Activated naive CD8-positive, alpha-beta T cell treated with anti-CD3 and anti-CD28 coated beads for 36 hours (primary cell): ENCODE data around the gene GFER. TPM values are rescaled to one million over a fixed set of nuclear protein-coding genes. Genes with fewer than 3 reads are reported as not detected.
"Not testable (repeated sequence)": the region's sequence is repeated elsewhere in the genome, so short reads cannot be mapped to it uniquely, and the experiment has no call there.

Source experiments
- DNase-seq: peaks from one replicate; pipeline ENCODE4 v3.0.0; 2021
- H3K27ac Mint-ChIP-seq: one replicate; pipeline ENCODE4 v1.8.0; 2022; ENCODE audit warnings: mild to moderate bottlenecking, moderate library complexity, mixed read lengths
- H3K27me3 Mint-ChIP-seq: one replicate; pipeline ENCODE4 v1.8.0; 2022; ENCODE audit warnings: mild to moderate bottlenecking, mixed read lengths
- H3K36me3 Mint-ChIP-seq: one replicate; pipeline ENCODE4 v1.8.0; 2021; ENCODE audit warnings: mild to moderate bottlenecking, mixed read lengths
- H3K4me1 Mint-ChIP-seq: one replicate; pipeline ENCODE4 v1.8.0; 2021; ENCODE audit warnings: mixed read lengths
- H3K4me3 Mint-ChIP-seq: one replicate; pipeline ENCODE4 v1.8.0; 2022; ENCODE audit warnings: mild to moderate bottlenecking, moderate library complexity, mixed read lengths
- H3K9me3 Mint-ChIP-seq: one replicate; pipeline ENCODE4 v1.8.0; 2022; ENCODE audit warnings: mixed read lengths
- total RNA-seq, 2 experiments: library from RNA; stranded (reverse); gene quantifications; one replicate each; pipeline ENCODE4 v1.2.3, GENCODE V29; 2021

The GFER gene
- total RNA-seq, 2 experiments from 2014 or later: 27.3 to 29.5 TPM

DNA sequence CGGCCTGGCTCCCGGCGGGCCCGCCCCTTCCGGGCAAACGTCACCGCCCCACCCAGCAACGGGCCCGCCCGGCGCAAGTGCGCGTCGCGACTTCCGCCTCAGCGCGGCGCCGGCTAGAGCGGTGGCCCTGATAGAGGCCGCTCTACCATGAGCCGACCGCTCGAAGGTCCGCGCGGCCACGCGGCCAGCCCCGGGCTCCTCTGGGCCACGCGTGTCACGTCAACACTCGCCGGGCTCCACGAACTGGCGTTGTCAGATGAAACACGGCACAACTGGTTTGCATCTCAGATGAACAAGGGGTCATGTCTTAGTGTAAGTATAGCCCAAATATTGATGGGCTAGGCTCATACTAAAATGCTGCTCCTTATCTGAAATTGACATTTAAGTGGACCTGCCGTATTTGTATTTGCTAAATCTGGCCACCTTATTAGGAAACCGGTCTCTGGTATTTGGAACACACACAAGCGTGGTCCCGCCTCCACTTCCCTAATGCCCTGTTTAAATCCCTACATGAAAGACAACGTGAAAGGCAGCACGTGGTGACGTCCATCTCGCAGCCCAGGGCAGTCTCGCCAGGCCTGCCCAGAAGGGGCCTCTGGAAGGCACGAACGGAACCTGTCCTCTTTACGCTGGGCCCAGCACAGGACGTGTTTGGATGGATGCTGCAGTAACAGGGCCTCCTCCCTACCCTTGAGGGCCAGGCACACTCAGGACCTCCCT, 26.0 kb downstream of the GFER start, which contains the start of gene ZNF598:
TSS of gene ZNF598 (minus strand) at position 31 of the 720 bp plus-strand sequence.
- H3K4me1 Mint-ChIP-seq: peaks cover 24% of the 10 kb centered on the region
- peak within 1 kb of the TSS; percentile 94 for H3K4me3 Mint-ChIP-seq
- no peaks in the 10 kb centered on the region for H3K9me3 Mint-ChIP-seq
- DNase-seq: peak; percentile 88
- H3K27me3 Mint-ChIP-seq: no peaks in the 10 kb centered on the region
- peak within 1 kb of the TSS; percentile 93 for H3K27ac Mint-ChIP-seq
- peaks cover 34% of the 10 kb centered on the region for H3K36me3 Mint-ChIP-seq

GRCh38 chr16:2011726-2012125, 27.7 kb downstream of the GFER start:
- peaks cover 24% of the 10 kb centered on the region for H3K36me3 Mint-ChIP-seq
- not testable (repeated sequence) for H3K4me3 Mint-ChIP-seq, H3K27ac Mint-ChIP-seq, DNase-seq, H3K9me3 Mint-ChIP-seq, H3K27me3 Mint-ChIP-seq
- peaks cover 17% of the 10 kb centered on the region for H3K4me1 Mint-ChIP-seq

- peaks cover 7% of the 10 kb centered on the region for H3K4me1 Mint-ChIP-seq
- peaks cover 8% of the 10 kb centered on the region for H3K36me3 Mint-ChIP-seq
- peaks cover 4% of the 10 kb centered on the region for H3K27me3 Mint-ChIP-seq
- H3K4me3 Mint-ChIP-seq: no peak overlapping the region
- DNase-seq: no peak
- H3K9me3 Mint-ChIP-seq: no peaks in the 10 kb centered on the region
- no peak overlapping the region for H3K27ac Mint-ChIP-seq
These were observed 29.5 kb downstream of the GFER start for GRCh38 chr16:2013527-2013926.

DNA sequence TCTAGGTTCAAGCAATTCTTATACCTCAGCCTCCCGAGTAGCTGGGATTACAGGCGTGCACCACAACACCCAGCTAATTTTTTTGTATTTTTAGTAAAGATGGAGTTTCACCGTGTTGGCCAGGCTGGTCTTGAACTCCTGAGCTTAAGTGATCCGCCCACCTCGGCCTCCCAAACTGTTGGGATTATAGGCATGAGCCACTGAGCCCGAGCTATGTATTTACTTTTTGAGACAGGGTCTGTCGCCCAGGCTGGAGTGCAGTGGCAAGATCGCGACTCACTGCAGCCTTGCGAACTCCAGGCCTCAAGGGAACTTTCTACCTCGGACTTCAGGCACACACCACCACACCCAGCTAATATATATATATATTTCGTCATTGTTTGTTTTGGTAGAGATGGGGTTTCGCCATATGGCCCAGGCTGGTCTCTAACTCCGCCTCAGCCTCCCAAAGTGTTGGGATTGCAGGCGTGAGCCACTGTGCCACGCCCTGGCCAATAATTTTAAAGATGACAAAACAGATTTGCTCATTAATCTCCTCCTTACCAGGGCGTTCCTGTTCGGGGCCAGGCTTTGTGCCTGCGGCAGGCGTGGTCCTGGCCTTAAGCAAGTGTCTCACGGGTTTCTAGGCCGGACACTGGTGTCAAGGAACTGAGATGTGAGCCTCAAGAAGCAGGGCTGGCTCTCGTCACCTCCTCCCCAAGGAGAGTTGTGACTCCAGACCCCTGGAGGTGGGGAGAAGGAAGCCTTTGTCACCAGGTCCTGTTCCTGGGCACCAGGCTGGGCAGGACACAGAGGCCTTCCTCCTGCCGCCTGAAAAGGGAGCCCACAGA, 31.3 kb downstream of the GFER start:
- Mint-ChIP-seq H3K27ac (no peak overlapping the region), H3K27me3 (peaks cover 13% of the 10 kb centered on the region)
- no peak for DNase-seq

GRCh38 chr16:2015947-2016208, 31.9 kb downstream of the GFER start:
- H3K36me3 Mint-ChIP-seq: peaks cover 2% of the 10 kb centered on the region
- H3K9me3 Mint-ChIP-seq: no peaks in the 10 kb centered on the region
- peaks cover 4% of the 10 kb centered on the region for H3K4me1 Mint-ChIP-seq
- peaks cover 18% of the 10 kb centered on the region for H3K27me3 Mint-ChIP-seq
- no peak for DNase-seq
- H3K27ac Mint-ChIP-seq: no peak overlapping the region
- H3K4me3 Mint-ChIP-seq: no peak overlapping the region

More for the DNA sequence above, 31.3 kb downstream of the GFER start:
- no peaks in the 10 kb centered on the region for H3K9me3 Mint-ChIP-seq
- peaks cover under 1% of the 10 kb centered on the region for H3K4me1 Mint-ChIP-seq
- no peak overlapping the region for H3K4me3 Mint-ChIP-seq
- peaks cover 2% of the 10 kb centered on the region for H3K36me3 Mint-ChIP-seq

DNA sequence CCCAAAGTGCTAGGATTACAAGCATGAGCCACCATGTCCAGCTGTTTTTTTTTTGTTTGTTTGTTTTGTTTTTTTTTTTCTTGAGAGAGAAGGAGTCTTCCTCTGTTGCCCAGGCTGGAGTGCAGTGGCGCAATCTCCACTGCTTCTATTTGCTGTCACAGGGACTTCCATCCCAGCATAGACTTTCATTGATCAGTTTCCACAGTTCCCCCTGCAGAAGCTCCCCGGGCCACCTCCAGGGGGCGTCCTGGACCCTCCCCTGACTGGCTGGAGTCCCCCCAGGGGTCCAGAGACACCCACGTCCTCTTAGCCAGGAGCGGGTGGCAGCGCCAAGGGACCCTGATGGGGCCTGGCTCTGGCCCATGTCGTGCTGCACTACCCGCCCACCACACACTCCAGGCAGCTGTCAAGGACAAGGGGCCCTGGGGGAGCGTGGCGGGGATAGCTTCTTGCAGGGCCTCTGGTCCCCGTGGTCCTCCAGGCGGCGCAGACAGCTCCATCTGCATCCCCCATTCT, 32.5 kb downstream of the GFER start:
- peaks cover 2% of the 10 kb centered on the region for H3K36me3 Mint-ChIP-seq
- no peak for DNase-seq
- peaks cover 5% of the 10 kb centered on the region for H3K4me1 Mint-ChIP-seq
- peaks cover 24% of the 10 kb centered on the region for H3K27me3 Mint-ChIP-seq
- no peak overlapping the region for H3K4me3 Mint-ChIP-seq
- no peaks in the 10 kb centered on the region for H3K9me3 Mint-ChIP-seq
- no peak overlapping the region for H3K27ac Mint-ChIP-seq

DNA sequence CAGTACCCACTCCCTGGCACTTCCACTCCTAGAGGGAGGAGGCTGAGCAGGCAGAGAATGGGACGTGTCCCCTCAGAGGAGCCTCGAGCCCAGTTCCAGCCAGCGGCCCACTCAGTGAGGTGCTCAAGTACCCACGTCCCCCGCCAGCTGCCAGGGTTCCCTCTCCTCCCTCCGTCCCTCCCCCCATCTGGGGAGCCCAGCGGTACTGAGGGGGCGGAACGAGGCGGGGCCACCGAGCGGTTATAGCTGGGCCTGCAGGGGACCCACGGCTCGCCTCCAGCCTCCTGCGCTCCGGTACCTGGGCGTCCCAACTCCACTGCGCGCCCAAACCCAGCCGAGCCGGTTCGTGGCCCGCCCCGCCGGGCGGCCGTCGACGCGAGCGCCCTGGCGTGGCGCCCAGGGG, 35.5 kb downstream of the GFER start, which contains the start of gene NPW:
TSS of gene NPW (plus strand) at position 268 of the 403 bp plus-strand sequence.
- Mint-ChIP-seq H3K27ac (no peak within 1 kb of the TSS), H3K36me3 (peaks cover 4% of the 10 kb centered on the region), H3K9me3 (no peaks in the 10 kb centered on the region), H3K27me3 (peaks cover 41% of the 10 kb centered on the region), H3K4me1 (peaks cover 14% of the 10 kb centered on the region), H3K4me3 (peak within 1 kb of the TSS; percentile 74)
- peak; percentile 63 for DNase-seq

DNA sequence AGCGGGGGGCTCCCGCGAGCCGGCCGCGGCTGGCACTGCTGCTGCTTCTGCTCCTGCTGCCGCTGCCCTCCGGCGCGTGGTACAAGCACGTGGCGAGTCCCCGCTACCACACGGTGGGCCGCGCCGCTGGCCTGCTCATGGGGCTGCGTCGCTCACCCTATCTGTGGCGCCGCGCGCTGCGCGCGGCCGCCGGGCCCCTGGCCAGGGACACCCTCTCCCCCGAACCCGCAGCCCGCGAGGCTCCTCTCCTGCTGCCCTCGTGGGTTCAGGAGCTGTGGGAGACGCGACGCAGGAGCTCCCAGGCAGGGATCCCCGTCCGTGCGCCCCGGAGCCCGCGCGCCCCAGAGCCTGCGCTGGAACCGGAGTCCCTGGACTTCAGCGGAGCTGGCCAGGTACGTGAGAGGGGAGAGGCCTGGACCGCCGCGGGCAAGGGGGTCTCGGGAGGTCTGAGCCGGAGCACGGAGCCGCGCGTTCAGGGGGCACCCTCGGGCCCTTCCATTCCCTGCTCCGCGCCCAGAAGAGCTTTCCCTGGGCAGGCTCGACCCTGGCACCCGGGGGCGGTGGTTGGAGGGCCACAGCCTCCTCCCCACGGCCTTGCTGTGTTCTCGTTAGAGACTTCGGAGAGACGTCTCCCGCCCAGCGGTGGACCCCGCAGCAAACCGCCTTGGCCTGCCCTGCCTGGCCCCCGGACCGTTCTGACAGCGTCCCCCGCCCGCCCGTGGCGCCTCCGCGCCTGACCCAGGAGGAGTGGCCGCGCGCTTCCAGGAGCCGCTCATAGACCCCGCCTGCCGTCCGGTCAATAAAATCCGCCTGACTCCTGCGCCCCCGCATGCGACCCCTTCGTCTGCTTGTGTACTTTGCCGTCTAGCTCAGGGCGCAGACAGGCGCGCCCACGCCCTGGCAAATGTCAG, 36.2 kb downstream of the GFER start:
- peaks cover 41% of the 10 kb centered on the region for H3K27me3 Mint-ChIP-seq
- H3K4me1 Mint-ChIP-seq: peaks cover 14% of the 10 kb centered on the region
- H3K36me3 Mint-ChIP-seq: peaks cover 4% of the 10 kb centered on the region
- H3K27ac Mint-ChIP-seq: no peak overlapping the region
- H3K9me3 Mint-ChIP-seq: no peaks in the 10 kb centered on the region
- peak; percentile 27 for DNase-seq
- H3K4me3 Mint-ChIP-seq: peak overlapping the region; percentile 74

DNA sequence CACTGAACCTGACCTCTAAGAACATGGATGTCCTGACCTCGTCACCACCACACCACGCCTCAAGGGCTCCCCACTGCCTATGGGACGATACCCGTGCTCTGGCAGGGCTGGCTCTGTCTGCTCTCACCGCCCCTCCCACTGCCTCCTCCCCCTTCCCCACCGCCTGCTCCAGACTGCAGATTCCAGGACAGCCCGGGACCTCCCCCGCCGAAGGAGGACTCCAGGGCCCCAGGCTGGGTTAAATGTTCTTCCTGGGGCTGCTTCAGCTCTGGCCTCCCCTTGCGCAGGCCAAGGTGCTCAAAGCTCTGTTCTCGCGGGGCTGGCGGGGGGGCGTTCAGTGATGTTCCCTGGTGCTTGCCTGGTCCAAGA, 38.7 kb downstream of the GFER start:
- H3K4me3 Mint-ChIP-seq: peak overlapping the region; percentile 70
- no peak for DNase-seq
- H3K36me3 Mint-ChIP-seq: peaks cover 4% of the 10 kb centered on the region
- no peak overlapping the region for H3K27ac Mint-ChIP-seq
- H3K9me3 Mint-ChIP-seq: no peaks in the 10 kb centered on the region
- H3K4me1 Mint-ChIP-seq: peaks cover 18% of the 10 kb centered on the region
- peaks cover 48% of the 10 kb centered on the region for H3K27me3 Mint-ChIP-seq

GRCh38 chr16:2023092-2024031, 39.4 kb downstream of the GFER start:
- Mint-ChIP-seq H3K27me3 (peaks cover 44% of the 10 kb centered on the region), H3K36me3 (peaks cover 4% of the 10 kb centered on the region), H3K9me3 (no peaks in the 10 kb centered on the region), H3K4me3 (peak overlapping the region; percentile 70), H3K4me1 (peaks cover 18% of the 10 kb centered on the region), H3K27ac (peak overlapping the region; percentile 68)
- DNase-seq: peak; percentile 93

DNA sequence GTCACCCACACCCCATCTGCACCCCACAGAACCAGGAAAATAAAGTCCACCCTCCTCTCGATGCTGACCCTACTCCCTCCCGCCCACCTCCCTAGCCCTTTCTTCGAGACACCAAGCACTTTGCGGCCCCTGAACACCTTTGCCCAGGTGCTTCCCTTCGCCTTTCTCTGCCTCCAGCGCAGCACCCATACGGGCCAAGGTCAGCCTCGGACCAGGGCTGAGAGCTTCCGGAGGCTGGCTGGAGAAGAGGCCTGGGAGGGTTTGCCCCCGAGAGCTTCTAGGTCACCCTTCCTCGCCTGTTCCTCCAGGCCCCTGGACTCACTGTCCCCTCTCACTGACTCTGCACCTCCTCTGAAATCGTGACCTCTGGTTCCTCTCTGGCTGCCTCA, 40.0 kb downstream of the GFER start:
- Mint-ChIP-seq H3K36me3 (peaks cover 4% of the 10 kb centered on the region), H3K27ac (no peak overlapping the region), H3K4me1 (peaks cover 18% of the 10 kb centered on the region)

GRCh38 chr16:2025251-2025650, 41.3 kb downstream of the GFER start:
- peaks cover 18% of the 10 kb centered on the region for H3K4me1 Mint-ChIP-seq
- DNase-seq: no peak

More for the DNA sequence above, 40.0 kb downstream of the GFER start:
- H3K9me3 Mint-ChIP-seq: no peaks in the 10 kb centered on the region
- no peak overlapping the region for H3K4me3 Mint-ChIP-seq
- H3K27me3 Mint-ChIP-seq: peaks cover 39% of the 10 kb centered on the region
- no peak for DNase-seq

DNA sequence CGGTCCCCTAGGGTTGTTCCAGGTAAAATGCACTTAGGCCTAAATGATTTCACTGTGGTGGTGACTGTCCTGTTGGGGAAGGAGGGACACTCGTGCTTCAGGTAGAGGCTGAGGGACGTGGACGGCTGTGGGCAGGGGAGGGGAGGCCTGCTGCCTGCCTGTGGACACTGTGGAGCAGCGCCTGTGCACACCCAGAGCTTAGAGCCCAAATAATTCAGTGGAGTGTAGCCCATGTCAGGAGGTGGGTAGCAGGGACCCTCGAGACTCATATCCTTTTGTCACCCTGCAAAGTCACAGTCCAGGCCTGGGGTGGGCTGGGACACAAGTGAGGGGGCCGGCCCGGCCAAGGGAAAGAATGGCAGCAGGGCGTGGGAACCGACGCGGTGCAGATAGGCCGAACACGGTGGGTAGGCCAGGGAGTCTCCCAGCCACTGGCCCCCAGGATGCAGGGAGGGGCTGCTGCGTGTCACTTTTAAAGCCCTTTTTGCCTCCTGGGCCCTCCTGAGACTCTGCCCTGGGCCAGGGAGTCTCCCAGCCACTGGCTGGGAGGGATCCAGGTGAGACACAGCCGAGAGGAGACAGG, 42.0 kb downstream of the GFER start:
- Mint-ChIP-seq H3K9me3 (no peaks in the 10 kb centered on the region), H3K4me3 (peak overlapping the region; percentile 47), H3K36me3 (peaks cover 2% of the 10 kb centered on the region), H3K27ac (no peak overlapping the region), H3K4me1 (peaks cover 13% of the 10 kb centered on the region), H3K27me3 (peaks cover 28% of the 10 kb centered on the region)
- no peak for DNase-seq

More at GRCh38 chr16:2025251-2025650, 41.3 kb downstream of the GFER start:
- peaks cover 4% of the 10 kb centered on the region for H3K36me3 Mint-ChIP-seq
- no peaks in the 10 kb centered on the region for H3K9me3 Mint-ChIP-seq
- H3K4me3 Mint-ChIP-seq: no peak overlapping the region
- peaks cover 35% of the 10 kb centered on the region for H3K27me3 Mint-ChIP-seq
- H3K27ac Mint-ChIP-seq: no peak overlapping the region
